HepG2 (cell line): ENCODE data around the gene RAB8A. TPM values are rescaled to one million over a fixed set of nuclear protein-coding genes. Genes with fewer than 3 reads are reported as not detected.
A peak's percentile ranks its signal among the peaks of the same experiment; 100 is the strongest.

ENCODE experiments used
- ATAC-seq: fragments of 200-7000 bp; cut with Tn5 transposase; 3 replicates; pipeline ENCODE4 v1.9.1; 2020; ENCODE audit warnings: mild to moderate bottlenecking, moderate library complexity
- BruUV-seq: library from RNA; stranded (reverse); fragments of 400-500 nt; replicated peaks from 2 replicates; lab custom pipeline; 2021; lab: Mats Ljungman, UMichigan
- CTCF ChIA-PET: fragments of 300-600 bp; formaldehyde crosslinking; extraction: SDS; loops from one replicate; lab custom pipeline; 2021; ENCODE audit warnings: low total read pairs, inconsistent platforms, low intra/inter-chr PET ratio; lab: Yijun Ruan, JAX
- POLR2A ChIA-PET: fragments of 350-600 bp; sonication (Branson Sonifier 250); formaldehyde crosslinking; loops from one replicate; lab custom pipeline; 2020; ENCODE audit warnings: antibody characterized with exemption, inconsistent platforms; lab: Yijun Ruan, JAX
- DNase-seq: peaks from one replicate; pipeline ENCODE4 v3.0.0-alpha.2; 2015; ENCODE audit warnings: low spot score
- FAIRE-seq: peaks from 3 replicates; lab custom pipeline; 2011; peaks lifted over from hg19 to GRCh38; lab: Jason Lieb, UNC
- H2AFZ ChIP-seq: one replicate; pipeline ENCODE4 v1.6.1; 2011; ENCODE audit warnings: low read length, inconsistent platforms
- H3K27ac ChIP-seq: fragments of 300-600 bp; 3 replicates; pipeline ENCODE4 v1.8.0; 2011; ENCODE audit warnings: mixed run types, mild to moderate bottlenecking, mixed read lengths, low read length, inconsistent platforms; ENCODE audit not compliant: insufficient read depth; ENCODE audit errors: extremely low read length
- H3K27me3 ChIP-seq, 2 experiments: fragments of 200-600 bp in 1 of 2; 2 replicates in 1 of 2; 3 replicates in 1 of 2; pipeline versions ENCODE4 v1.6.0 to v1.8.0; 2011; ENCODE audit warnings: low read length in 2 of 2, mild to moderate bottlenecking in 2 of 2, moderate library complexity in 2 of 2, inconsistent platforms in 1 of 2; ENCODE audit not compliant: insufficient read depth in 2 of 2, control insufficient read depth in 1 of 2
- H3K36me3 ChIP-seq, 2 experiments: fragments of 200-600 bp in 1 of 2; replicated peaks in 1 of 2; 2 replicates in 1 of 2; 3 replicates in 1 of 2; pipeline versions ENCODE4 v1.5.1 to v1.8.0; 2011; ENCODE audit warnings: low read length in 2 of 2, inconsistent platforms in 1 of 2; ENCODE audit not compliant: insufficient read depth in 2 of 2, control insufficient read depth in 1 of 2
- H3K4me1 ChIP-seq: 2 replicates; pipeline ENCODE4 v1.5.1; 2012; ENCODE audit warnings: low read length, inconsistent platforms; ENCODE audit not compliant: insufficient read depth
- H3K4me2 ChIP-seq: 2 replicates; pipeline ENCODE4 v1.6.0; 2011; ENCODE audit warnings: low read depth, low read length, inconsistent platforms
- H3K4me3 ChIP-seq, 3 experiments: fragments of 200-600 bp in 1 of 3; sonication (generic), shearing (Covaris generic) in 1 of 3; replicated peaks in 1 of 3; 2 replicates each; pipeline ENCODE4 v1.5.1; 2011 to 2016; ENCODE audit warnings: low read length in 3 of 3, inconsistent platforms in 2 of 3, low read depth in 2 of 3, mild to moderate bottlenecking in 2 of 3, control low read depth in 1 of 3, mixed read lengths in 1 of 3; ENCODE audit not compliant: insufficient read depth in 1 of 3
- H3K79me2 ChIP-seq: one replicate; pipeline ENCODE4 v1.6.1; 2011; ENCODE audit warnings: low read length, inconsistent platforms; ENCODE audit not compliant: insufficient read depth
- H3K9ac ChIP-seq: 2 replicates; pipeline ENCODE4 v1.6.0; 2011; ENCODE audit warnings: mild to moderate bottlenecking, low read depth, low read length, inconsistent platforms; ENCODE audit not compliant: insufficient read depth
- H3K9me3 ChIP-seq: 2 replicates; pipeline ENCODE4 v1.5.1; 2012; ENCODE audit warnings: mild to moderate bottlenecking, low read length
- H4K20me1 ChIP-seq: 2 replicates; pipeline ENCODE4 v1.6.0; 2011; ENCODE audit warnings: inconsistent platforms, mild to moderate bottlenecking, low read length, moderate library complexity; ENCODE audit not compliant: insufficient read depth
- CCAR2 ChIP-seq: fragments of 200-400 bp; formaldehyde crosslinking; optimal IDR thresholded peaks from 2 replicates; pipeline ENCODE3; 2018; ENCODE audit warnings: low read depth, mild to moderate bottlenecking, low read length, moderate library complexity
- CERS6 ChIP-seq: sonication (generic); formaldehyde crosslinking; IDR thresholded peaks from 2 replicates; pipeline ENCODE4 v1.5.0; 2020; ENCODE audit warnings: missing genetic modification reagents
- POLR2AphosphoS2 ChIP-seq: IDR thresholded peaks from 2 replicates; pipeline ENCODE4 v1.6.1; 2011; ENCODE audit warnings: low read depth, low read length, improper control_type of control experiment
- PPARG ChIP-seq: conservative IDR thresholded peaks from 2 replicates; pipeline ENCODE4 v1.6.1; 2016; ENCODE audit warnings: missing biosample characterization, missing genetic modification reagents
- ZNF296 ChIP-seq: sonication (generic); formaldehyde crosslinking; conservative IDR thresholded peaks from 2 replicates; pipeline ENCODE4 v1.5.0; 2020; ENCODE audit warnings: mild to moderate bottlenecking, missing genetic modification reagents
- ZNF354B ChIP-seq: sonication (generic); formaldehyde crosslinking; IDR thresholded peaks from 2 replicates; pipeline ENCODE4 v1.8.0; 2022; ENCODE audit warnings: mild to moderate bottlenecking, missing genetic modification reagents
- ZNF768 ChIP-seq: sonication (generic); formaldehyde crosslinking; IDR thresholded peaks from 2 replicates; pipeline ENCODE4 v1.4.0; 2020; ENCODE audit warnings: missing genetic modification reagents
- WGBS: methylation state at CpG from one replicate; pipeline ENCODE4 v1.1.6; 2017; ENCODE audit warnings: low lambda C conversion rate; 5-methylcytosine and 5-hydroxymethylcytosine counted together
- in situ Hi-C: cut with HindIII; loops from 2 replicates; pipeline ENCODE4 v1.10.0; 2017; ENCODE audit warnings: low pct_unique_long_range_greater_than_20kb; ENCODE audit not compliant: extremely low pct_ligation_motif_present
- intact Hi-C: fragments of 100-400 bp; cut with micrococcal nuclease; formaldehyde crosslinking; loops from one replicate; pipeline ENCODE4 v1.10.0; 2022; ENCODE audit not compliant: unreplicated experiment
- polyA plus RNA-seq, 8 experiments: library from polyadenylated mRNA; depleted of rRNA in 3 of 8; stranded (reverse) in 7 of 8; unstranded in 1 of 8; fragments of >200 nt; fragmentation: Illumina TruSeq in 4 of 8; extraction: Trizol in 4 of 8; gene quantifications; 2 replicates each; pipeline versions ENCODE4 v1.2.1 to v1.2.3, GENCODE V29; 2011 to 2016; ENCODE audit warnings: low read depth in 4 of 8, missing spikeins in 1 of 8, mixed read lengths in 1 of 8; ENCODE audit not compliant: insufficient read depth in 1 of 8
- total RNA-seq, 5 experiments: library from RNA; depleted of rRNA; stranded (reverse); fragments of >200 nt; fragmentation: Illumina TruSeq; extraction: Trizol; gene quantifications; 2 replicates each; pipeline ENCODE4 v1.2.3, GENCODE V29; 2016; ENCODE audit warnings: low read depth in 1 of 5

Gene RAB8A
- total and polyA plus RNA-seq, 2 of the 13 experiments (the other 11 are each of a cell fraction or from before 2014, with no cell fraction given), result 36.7 to 45.0 TPM

- BruUV-seq, result no TSS peak
- H3K4me3 ChIP-seq, result no peak overlapping the region
- intact Hi-C loops, result no loop called here
Measured at GRCh38 chr19:16148443-16149229, 36.9 kb downstream of the RAB8A start.

More at GRCh38 chr19:16148443-16149229, 36.9 kb downstream of the RAB8A start:
- ATAC-seq (no peak), DNase-seq (no peak), FAIRE-seq (no peak)
- Histone ChIP-seq H3K27ac (no peak overlapping the region), H3K4me1 (peaks cover 16% of the 10 kb centered on the region), H3K36me3 (no peaks in the 10 kb centered on the region), H2AFZ (no peak overlapping the region), H3K79me2 (no peaks in the 10 kb centered on the region)
- CTCF ChIA-PET, result no interaction called here
- TF ChIP-seq ZNF296 (CRISPR knock-in tag) (no peak), POLR2AphosphoS2 (no peak), PPARG (CRISPR knock-in tag) (no peak), CERS6 (CRISPR knock-in tag) (no peak), CCAR2 (no peak), ZNF768 (CRISPR knock-in tag) (peak; percentile 83), ZNF354B (no peak)
- TF ChIP-seq, all 625 proteins: peak for 1
- no peak overlapping the region for H3K9ac ChIP-seq
- no peaks in the 10 kb centered on the region for H3K9me3 ChIP-seq
- H3K4me2 ChIP-seq, result no peak overlapping the region
- 96% methylated on average over 4 of the region's 8 CpGs for WGBS
- POLR2A ChIA-PET, result no interaction called here
- in situ Hi-C loops, result no loop called here
- H3K27me3 ChIP-seq, result no peaks in the 10 kb centered on the region
- H4K20me1 ChIP-seq, result no peaks in the 10 kb centered on the region
